H1 (cell line): ENCODE data around the gene SUB1. TPM values are rescaled to one million over a fixed set of nuclear protein-coding genes. Genes with fewer than 3 reads are reported as not detected.

Experiments
- ASH2L ChIP-seq: fragments of 200-600, 300-600 bp; sonication (generic); IDR thresholded peaks from one replicate; pipeline ENCODE4 v1.7.1; 2017; ENCODE audit warnings: low read length
- GABPA ChIP-seq: IDR thresholded peaks from 2 replicates; pipeline ENCODE4 v1.6.1; 2011; ENCODE audit warnings: mild to moderate bottlenecking, low read length, moderate library complexity, borderline replicate concordance; ENCODE audit not compliant: insufficient read depth
- JUN ChIP-seq: IDR thresholded peaks from 2 replicates; pipeline ENCODE4 v1.6.1; 2011; ENCODE audit warnings: low read depth, mild to moderate bottlenecking, improper control_type of control experiment, low read length
- KDM4A ChIP-seq: IDR thresholded peaks from one replicate; pipeline ENCODE4 v1.7.1; 2012; ENCODE audit warnings: low read depth, mild to moderate bottlenecking, moderate library complexity, low read length, inconsistent platforms; ENCODE audit not compliant: severe bottlenecking
- SIN3A ChIP-seq, 2 experiments: IDR thresholded peaks in 1 of 2; conservative IDR thresholded peaks in 1 of 2; 2 replicates each; pipeline ENCODE4 v1.6.1; 2011 to 2012; ENCODE audit warnings: low read length in 2 of 2, improper control_type of control experiment in 1 of 2, low read depth in 1 of 2, mild to moderate bottlenecking in 1 of 2
- SP1 ChIP-seq: IDR thresholded peaks from 2 replicates; pipeline ENCODE4 v1.6.1; 2011; ENCODE audit warnings: low read depth, low read length
- SP2 ChIP-seq: IDR thresholded peaks from 2 replicates; pipeline ENCODE4 v1.6.1; 2012; ENCODE audit warnings: mild to moderate bottlenecking, low read length, inconsistent platforms
- SRF ChIP-seq: IDR thresholded peaks from 2 replicates; pipeline ENCODE4 v1.6.1; 2011; ENCODE audit warnings: mild to moderate bottlenecking, low read depth, low read length, moderate library complexity
- polyA plus RNA-seq, 7 experiments: library from polyadenylated mRNA; depleted of rRNA in 3 of 7; stranded (reverse) in 5 of 7; unstranded in 2 of 7; fragments of >200 nt in 5 of 7; fragments of 200-250 nt in 2 of 7; gene quantifications; 1 replicate in 5 of 7; 2 replicates in 1 of 7; 4 replicates in 1 of 7; pipeline versions ENCODE4 v1.2.1 to v1.2.3, GENCODE V29; 2011 to 2013; ENCODE audit warnings: missing spikeins in 2 of 7, mixed read lengths in 2 of 7
- total RNA-seq: library from RNA; stranded (reverse); fragmentation: NEBNext Ultra II Directional; extraction: Animal tissue kit (Norgen Biotek cat#: 25700); gene quantifications from 2 replicates; pipeline ENCODE4 v1.2.1, GENCODE V29; 2021
- TF ChIP-seq, protein P1 (sequence below): IDR thresholded peaks from 2 replicates; pipeline ENCODE4 v1.6.1; 2011; ENCODE audit warnings: low read depth, mild to moderate bottlenecking, low read length; ENCODE audit not compliant: insufficient read depth
- TF ChIP-seq, protein P2 (sequence below), 3 experiments: IDR thresholded peaks; 1 replicate in 2 of 3; 2 replicates in 1 of 3; pipeline versions ENCODE4 v1.5.1 to v1.6.1; 2011; ENCODE audit warnings: low read length in 3 of 3, mild to moderate bottlenecking in 3 of 3, inconsistent platforms in 2 of 3, low read depth in 1 of 3, moderate library complexity in 1 of 3; ENCODE audit not compliant: insufficient read depth in 1 of 3; ENCODE audit errors: control extremely low read depth in 1 of 3

The SUB1 gene
- total and polyA plus RNA-seq, 2 of the 8 experiments (the other 6 are each of a cell fraction or from before 2014, with no cell fraction given), result 83.9 to 325 TPM

DNA sequence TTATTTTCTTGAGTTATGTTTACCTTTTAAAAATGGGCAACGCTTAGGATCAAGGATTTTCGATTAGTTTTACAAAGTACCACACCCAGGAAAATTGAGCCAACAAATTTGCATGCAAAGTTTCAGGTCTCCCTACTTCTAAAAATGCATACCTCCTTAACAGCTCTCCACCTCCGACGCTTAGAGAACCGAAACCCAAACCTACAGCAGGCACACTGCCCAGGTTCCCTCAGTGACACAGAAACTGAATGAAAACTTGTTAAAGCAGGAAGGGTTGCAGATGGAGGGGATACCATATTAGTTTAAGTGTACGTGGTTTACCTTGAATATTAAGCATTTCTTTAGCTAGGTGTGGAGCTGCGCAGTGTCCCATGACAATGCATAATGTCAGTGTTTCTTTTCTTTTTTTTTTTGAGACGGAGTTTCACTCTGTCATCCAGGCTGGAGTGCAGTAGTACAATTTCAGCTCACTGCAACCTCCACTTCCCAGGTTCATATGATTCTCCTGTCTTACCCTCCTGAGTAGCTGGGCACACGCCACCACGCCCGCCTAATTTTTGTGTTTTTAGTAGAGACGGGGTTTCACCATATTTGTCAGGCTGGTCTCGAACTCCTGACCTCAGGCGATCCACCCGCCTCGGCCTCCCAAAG, 1.6 kb upstream of the SUB1 start (continued):
- TF ChIP-seq SP2 (no peak), GABPA (no peak), ASH2L (no peak), SIN3A (conservative IDR thresholded peaks at IDR 0.05 in 1 of 2, IDR thresholded peaks at IDR 0.05 in 1 of 2; ENCODE audit: low read depth in 1 of 2, low read length in 2 of 2) (no peak), KDM4A (no peak), JUN (no peak), SP1 (no peak), SRF (no peak)
- TF ChIP-seq, protein P1, sequence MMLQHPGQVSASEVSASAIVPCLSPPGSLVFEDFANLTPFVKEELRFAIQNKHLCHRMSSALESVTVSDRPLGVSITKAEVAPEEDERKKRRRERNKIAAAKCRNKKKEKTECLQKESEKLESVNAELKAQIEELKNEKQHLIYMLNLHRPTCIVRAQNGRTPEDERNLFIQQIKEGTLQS, result no peak
- TF ChIP-seq, protein P2, sequence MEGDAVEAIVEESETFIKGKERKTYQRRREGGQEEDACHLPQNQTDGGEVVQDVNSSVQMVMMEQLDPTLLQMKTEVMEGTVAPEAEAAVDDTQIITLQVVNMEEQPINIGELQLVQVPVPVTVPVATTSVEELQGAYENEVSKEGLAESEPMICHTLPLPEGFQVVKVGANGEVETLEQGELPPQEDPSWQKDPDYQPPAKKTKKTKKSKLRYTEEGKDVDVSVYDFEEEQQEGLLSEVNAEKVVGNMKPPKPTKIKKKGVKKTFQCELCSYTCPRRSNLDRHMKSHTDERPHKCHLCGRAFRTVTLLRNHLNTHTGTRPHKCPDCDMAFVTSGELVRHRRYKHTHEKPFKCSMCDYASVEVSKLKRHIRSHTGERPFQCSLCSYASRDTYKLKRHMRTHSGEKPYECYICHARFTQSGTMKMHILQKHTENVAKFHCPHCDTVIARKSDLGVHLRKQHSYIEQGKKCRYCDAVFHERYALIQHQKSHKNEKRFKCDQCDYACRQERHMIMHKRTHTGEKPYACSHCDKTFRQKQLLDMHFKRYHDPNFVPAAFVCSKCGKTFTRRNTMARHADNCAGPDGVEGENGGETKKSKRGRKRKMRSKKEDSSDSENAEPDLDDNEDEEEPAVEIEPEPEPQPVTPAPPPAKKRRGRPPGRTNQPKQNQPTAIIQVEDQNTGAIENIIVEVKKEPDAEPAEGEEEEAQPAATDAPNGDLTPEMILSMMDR (IDR thresholded peaks at IDR 0.05; ENCODE audit: control extremely low read depth in 1 of 3, insufficient read depth in 1 of 3, low read depth in 1 of 3, low read length in 3 of 3), result no peak
